Activated T-cell treated with anti-CD3 and anti-CD28 coated beads, Interleukin-2, amount 50 U/mL, for 1 hour (primary cell): ENCODE measurements around the gene NF1.
"Not testable (repeated sequence)": the region's sequence is repeated elsewhere in the genome, so short reads cannot be mapped to it uniquely, and the experiment has no call there.

Experiments
- DNase-seq: peaks from one replicate; pipeline ENCODE4 v3.0.0-alpha.2; 2020

Gene NF1

DNA sequence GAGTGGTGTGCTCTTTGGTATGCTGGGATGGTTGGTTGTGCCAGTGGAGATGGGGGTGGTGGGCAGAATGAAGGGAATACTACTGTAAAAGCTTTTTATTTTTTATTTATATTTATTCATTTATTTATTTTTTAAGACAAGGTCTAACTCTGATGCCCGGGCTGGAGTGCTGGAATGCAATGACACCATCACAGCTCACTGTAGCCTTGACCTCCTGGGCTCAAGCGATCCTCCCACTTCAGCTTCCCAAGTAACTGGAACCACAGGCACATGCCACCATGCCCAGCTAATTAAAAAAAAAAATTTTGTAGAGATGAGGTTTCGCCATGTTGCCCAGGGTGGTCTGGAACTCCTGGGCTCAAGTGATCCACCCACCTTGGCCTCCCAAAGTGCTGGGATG is 4.1 kb upstream of the NF1 start:
- DNase-seq: not testable (repeated sequence)

DNA sequence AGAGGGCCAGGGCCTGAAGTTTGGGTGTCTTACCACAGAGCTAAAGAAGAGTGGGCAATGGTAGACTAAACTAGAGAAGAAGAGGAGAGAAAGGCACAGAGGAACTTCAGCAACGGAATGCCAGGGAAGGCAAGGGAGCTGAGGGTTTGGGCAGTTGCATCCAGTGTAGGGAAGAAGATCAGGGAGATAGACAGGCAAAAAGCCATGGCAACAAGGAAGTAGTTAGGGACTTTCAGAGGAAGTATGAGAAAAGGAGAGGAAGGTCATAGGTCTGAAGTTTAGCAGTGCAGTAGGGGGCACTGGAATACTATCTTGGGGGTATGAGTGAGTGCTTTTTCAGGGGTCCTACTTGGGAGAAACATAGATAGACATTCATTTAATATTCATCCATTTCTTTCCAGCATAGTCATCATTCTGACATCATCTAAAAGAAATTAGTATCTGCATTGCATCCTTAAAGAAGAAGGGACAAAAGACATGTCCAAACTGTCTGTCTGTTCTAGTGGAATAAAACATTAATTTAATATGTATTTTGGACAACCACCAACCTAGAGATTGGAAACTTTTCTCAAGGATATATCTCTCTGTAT is 2.2 kb upstream of the NF1 start:
- no peak for DNase-seq

DNA sequence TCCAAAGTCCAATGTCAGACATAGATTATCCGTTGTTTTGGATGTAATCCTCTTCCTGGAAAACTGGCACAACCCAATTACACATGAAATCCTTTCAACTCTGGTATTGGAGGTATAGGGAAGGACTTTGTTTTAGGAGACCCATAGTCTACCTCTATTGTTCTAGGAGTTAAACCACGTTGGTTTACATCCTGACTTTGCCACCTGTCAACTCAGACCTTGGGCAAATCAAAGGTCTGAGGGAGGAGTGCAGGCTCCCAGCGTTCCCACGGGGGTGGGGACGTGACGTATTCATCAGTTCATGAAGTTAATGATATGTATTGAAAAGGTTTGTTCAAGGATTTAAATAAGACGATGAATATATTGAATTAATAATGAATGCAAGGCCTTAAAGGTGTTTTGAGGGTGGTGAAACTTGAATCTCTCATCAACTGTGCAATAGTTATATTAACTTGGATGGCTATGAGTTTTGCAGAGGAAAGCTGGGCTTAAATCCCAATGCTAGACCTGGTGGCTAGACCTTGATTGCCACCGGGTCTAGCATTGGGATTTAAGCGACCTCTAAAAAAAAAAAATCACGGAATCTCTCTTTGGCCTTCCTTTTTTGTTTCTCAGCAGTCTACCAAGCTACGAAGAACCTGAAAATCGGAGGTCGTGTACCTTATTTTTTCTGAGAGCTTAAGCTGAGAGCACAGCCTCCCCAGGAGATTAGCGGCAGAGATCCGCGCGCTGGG is 744 bp upstream of the NF1 start:
- DNase-seq: no peak

DNA sequence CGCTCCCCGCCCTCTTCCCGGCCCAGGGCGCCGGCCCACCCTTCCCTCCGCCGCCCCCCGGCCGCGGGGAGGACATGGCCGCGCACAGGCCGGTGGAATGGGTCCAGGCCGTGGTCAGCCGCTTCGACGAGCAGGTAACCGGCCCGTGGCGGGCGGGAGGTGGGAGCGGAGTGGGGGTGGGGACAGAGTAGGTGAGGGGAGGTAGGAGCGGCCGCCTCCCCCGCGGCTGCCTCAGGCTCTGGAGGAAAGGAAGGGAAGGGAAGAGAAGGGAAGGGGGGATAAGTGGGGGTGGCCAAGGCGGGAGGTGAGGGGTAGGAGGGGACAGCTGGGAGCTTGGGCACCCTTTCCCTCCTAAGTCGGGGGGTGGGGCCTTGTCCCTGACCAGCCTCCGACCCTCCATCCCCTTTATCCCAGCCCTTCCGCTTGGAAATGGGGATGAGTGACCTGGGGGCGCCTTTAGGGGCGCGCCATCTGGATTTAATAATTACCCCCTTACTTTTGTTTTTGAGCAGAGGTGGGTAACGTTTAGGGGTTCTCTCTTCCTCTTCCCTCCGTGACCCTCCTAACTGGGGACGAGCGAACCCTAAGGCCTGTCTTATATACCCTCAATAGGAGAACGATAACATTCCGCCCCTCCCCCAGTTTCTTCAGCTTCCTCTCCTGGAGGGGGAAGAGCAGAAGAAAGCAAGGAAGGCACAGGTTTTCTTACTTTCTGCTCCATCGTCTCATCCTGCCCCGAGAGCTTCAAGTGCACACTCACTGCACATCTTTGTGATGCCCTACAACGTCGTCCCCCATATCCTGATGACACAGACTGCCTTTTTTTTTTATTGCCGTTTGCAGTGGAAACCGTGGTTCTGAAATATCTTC is 694 bp downstream of the NF1 start:
- DNase-seq: peak; percentile 20

DNA sequence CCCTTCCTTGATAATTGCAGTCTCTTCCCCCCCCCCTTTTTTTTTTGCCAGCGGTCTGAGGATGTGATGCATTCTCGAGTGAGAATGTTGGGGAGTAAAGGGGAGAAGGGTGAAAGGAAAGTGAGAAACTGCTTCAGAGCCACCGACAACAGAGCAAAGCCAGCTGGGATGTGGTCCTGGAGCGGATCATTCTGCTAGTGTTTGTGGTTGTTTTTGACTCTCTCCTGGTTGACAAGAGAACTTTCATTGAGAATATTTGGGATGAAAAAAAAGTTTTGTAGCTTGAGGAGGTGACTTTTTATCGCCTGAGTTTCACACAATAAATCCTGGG is 1.3 kb downstream of the NF1 start:
- DNase-seq: no peak

DNA sequence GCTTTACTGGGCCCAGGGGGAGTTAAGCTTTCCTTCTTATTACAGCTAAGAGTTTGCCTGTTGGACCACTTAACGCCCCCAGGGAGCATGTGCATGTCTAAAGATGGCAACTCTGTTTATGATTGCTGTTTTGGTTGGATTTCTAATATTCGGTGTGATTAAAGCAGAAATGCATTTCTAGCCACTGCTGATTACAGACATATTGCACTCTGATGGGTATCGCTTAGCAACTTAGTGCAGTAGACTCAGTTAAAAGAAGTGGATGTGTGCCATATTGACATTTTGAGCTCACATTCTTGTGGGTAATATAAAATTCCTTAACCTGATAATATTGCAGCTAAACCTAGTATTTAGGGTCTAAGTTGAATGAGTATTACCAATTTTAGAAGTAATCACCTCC is 4.2 kb downstream of the NF1 start:
- no peak for DNase-seq

DNA sequence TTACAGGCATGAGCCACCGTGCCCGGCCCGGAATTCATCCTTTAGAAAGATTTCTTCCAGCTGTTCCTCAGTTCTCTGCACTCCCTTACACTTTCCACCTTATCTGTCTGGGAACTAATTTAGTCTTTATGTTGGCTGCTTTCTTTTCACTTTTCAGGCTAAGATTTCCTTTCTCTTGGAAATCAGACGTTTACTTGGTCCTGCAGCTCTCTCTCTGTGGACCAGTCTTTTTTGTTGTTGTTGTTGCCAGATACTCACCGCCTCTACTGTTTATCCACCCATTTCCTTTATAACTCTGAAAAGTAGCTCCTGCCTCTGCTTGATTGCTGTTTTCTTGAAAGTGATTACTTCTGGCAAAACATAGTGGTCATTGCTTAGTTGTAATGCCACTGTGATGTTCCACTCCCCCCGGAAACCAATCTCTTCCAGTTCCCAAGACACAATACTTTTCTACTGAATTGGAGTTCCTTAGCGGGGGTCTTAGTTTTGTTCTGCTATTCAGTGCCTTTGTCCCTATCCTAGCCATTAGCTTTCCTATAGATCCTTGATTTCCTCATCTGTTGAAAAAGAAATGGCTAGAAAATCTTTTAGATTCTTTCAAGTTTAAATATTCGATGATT is 6.2 kb downstream of the NF1 start:
- no peak for DNase-seq

DNA sequence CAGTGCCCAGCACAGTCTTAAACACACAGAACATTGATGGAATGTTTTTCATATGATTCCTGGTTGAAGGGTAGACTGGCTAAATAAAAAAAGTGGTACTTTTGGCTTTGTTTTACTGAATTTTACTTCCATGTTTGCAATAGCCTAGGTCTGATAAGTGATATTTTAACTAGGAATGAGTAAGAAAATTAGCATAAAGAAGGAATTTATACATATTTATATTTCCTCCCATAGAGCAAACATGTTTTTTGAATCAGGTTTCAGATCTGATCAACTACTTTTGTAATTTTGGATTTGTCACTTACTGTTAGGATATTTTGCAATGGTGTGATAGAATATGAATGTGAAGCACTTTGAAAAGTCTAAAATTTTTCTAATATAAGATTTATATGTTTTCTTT is 7.2 kb downstream of the NF1 start:
- no peak for DNase-seq

DNA sequence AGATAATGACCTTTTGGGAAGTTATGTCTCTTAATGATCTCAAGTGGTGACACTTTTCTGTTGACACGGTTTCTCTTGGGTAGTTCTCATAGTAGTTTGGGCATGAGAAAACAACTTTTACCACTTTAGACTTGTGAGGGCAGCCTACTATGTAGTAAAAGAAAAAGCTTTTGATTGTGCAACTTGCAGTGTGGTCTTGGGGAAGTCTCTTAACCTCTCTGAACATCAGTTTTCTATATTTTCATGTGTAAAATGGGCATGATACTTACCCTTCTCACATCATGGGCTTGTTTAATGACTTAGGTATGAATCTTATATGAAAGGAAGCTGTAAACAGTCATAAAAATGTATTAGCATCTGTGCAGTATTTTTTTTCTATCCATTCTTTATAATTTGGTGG is 11.2 kb downstream of the NF1 start:
- DNase-seq: no peak

DNA sequence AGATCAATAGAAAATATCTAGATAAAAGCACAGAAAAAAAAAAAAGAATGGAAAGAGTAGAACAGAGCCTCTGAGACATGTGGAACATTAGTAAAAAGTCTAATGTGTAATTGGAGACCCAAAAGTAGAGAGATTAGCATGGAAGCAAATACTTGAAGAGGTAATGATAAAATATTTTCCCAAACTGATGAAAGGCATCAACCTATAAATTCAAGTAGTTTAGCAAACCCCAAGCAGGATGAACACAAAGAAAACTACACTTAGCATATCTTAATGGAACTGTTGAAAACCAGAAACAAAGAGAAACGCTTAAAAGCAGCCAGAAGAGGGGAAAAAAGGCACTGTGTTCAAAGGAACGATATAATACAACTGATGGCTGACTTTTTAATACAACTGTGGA is 16.4 kb downstream of the NF1 start:
- no peak for DNase-seq

DNA sequence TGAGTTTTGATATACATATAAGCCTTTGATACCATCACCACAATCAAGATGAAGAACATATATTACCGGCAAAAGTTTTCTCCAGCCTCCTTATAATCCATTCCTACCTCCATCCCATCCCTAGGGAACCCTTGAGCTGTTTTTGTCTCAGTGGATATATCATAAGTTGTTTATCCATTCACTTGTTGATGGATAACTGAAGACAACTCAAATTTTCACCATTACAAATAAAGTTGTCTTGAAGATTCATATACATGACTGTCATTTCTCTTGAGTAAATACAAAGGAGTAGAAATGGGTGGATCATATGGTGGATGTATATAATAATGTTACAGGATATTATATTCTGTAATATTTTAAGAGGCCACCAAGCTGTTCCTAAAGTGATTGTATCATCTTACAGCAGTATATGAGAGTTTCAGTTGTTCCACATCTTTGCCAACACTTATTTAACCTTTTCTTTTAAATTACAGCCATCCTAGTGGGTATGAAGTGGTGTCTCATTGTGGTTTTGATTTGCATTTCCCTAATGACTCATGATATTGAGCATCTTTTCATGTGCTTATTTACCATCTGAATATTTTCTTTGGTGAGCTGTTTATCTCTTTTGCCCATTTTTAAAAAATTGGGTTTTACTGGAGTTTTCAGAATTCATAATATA is 17.4 kb downstream of the NF1 start:
- no peak for DNase-seq

DNA sequence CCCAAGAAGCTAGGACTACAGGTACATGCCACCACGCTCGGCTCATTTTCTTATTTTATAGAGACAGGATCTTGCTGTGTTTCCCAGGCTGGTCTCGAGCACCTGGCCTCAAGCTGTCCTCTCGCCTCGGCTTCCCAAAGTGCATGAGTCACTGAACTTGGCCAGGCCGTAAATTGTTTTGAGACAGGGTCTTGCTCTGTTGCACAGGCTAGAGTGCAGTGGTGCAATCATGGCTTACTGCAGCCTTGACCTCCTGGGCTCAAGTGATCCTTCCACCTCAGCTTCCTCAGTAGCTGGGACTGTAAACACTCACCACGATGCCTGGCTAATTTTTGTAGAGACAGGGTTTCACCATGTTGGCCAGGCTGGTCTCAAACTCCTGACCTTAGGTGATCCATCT is 18.6 kb downstream of the NF1 start:
- not testable (repeated sequence) for DNase-seq

DNA sequence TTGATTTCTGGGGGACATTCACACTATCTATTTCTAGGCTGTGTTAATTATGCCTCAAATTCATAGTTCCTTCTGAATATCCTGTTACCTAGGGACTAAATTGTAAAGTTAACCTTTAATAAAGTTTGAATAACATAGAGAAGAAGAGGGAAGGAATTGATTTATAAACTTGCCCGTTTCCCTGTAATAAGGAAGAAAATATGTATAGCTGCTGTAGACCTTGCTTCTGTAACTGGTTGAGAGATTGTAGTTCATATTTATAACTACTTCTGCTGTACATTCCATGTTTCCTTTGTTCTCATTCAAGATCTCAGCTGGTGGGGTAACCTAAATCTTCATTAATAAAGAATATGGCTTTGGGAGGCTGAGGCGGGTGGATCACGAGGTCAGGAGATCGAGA is 19.2 kb downstream of the NF1 start:
- no peak for DNase-seq

DNA sequence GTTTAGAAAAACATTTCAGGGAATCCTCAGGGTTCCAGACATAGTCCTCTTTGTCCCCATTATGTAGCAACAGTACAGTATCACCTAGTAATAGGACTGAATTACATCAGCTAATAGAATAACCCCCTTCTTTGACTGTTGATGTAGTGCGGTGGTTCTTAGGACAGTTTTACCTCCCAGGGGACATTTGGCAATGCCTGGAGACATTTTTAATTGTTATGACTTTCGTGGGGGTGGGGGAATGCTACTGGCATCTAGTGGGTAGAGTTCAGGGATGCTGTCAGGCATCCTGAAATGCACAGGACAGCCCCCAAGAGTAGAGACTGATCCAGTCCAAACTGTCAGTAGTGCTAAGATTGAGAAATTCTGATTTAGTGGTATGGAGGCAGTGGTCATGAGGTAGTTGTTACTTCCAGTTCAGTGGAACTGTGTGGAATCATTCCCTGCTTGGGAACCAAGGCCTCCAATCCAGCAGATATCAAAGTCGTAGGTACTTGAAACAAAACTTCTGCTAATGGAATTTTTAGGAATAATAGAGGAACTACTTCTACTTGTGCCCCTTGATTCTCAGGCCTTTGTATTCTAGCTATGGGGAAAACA is 20.3 kb downstream of the NF1 start:
- no peak for DNase-seq

DNA sequence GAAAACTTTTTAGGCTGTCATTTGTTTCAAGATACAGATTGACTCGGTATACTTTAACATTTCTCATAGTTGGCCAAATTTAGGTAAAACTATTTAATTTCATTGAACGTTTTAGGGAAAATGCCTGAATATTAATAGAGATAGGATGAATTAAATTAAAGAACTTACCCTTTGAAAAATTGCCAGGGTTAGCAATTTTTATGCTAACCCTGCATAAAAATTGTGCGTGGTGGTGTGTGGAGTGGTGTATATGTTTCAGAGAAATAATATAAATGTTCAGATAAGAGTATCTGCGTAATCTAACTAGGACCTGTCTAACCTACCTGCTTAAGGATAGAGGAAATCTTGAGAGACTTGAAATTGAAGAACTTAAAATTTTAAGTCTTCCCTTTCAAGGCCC is 21.4 kb downstream of the NF1 start:
- DNase-seq: no peak

DNA sequence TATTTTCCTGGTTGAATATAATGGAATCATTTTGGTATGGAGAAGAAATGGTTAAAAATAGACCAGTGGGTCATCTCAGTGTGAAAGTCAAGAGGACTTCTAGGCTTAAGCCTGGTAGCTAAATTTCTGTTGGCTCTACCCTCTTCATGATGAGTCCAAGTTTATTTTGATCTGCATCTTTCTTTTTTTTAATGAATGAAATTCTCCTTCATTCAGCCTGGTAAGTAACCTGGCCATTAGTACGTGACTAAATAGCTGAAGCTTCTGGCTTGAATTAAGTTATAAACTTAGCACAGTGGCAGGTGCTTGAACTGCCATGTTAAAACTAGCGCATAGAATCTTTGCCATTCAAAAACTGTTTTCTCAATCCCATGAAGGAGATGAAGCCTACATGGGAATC is 28.0 kb downstream of the NF1 start:
- DNase-seq: no peak

DNA sequence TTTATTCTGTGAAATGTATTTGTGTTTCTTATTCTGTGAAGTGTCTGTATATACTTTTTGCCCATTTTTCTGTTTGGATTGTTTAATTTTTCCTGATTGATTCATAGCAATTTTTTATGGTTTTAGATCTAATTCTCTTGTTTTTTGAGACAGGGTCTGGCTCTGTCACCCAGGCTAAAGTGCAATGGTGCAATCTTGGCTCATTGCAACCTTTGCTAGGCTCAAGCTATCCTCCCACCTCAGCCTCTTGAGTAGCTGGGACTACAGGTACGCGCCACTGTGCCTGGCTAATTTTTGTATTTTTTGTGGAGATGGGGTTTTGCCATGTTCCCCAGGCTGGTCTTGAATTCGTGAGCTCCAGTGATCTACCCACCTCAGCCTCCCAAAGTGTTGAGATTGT is 31.5 kb downstream of the NF1 start:
- DNase-seq: no peak

DNA sequence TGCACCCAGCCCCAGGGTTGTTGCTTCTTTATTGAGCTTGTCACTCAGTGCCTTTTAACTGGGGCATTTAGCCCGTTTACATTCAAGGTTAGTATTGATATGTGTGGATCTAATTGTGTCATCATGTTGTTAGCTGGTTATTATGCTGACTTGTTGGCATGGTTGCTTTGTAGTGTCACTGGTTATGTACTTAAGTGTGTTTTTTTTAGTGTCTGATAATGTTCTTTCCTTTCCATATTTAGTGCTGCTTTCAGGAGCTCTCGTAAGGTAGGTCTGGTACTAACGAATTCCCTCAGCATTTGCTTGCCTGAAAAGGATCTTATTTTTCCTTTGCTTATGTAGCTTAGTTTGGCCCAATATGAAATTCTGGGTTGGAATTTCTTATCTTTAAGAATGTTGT is 33.5 kb downstream of the NF1 start:
- no peak for DNase-seq

DNA sequence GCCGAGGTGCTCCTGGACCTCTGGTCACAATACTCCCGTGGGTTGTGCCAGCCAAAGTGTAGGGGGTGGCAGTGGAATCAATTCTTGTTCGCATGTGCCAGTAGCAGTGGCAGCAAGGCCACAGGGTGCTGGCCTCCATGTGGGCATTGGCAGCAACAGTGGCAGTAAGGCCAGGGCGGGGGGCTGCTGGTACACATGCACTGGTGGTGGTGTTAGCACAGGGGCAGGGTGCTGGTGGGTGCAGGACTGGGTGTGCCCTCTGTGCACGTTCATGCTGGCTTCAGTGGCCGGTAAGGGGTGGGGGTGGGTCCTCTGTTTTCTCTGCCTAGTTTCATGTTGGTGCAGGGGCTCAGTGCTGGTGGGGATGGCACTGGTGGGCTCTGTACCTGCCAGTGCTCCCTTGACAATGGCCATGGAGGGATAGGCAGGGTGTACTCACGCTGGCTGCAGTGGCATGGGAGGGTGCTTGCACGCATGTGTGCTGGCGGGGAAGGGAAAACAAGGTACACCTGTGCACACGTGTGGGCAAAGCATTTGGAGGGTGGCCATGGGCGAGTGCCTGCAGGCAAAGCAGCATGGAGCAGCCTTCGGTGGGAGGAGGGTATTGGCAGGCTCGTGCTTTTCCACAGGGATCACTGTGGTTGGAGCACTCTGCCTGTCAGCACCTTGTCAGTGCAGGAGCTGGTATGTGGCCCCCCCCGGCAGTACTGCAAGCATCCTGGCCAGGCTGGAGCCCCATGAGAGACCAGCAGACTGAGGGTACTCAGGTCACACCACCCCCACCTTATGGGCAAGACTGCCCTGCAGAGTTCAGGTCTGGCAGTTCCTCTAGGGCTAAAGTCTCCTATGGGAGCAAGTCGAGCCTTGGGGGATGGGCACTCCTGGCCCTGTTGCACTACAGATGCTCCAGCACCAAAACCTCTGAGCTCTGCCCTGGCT is 35.8 kb downstream of the NF1 start:
- no peak for DNase-seq

DNA sequence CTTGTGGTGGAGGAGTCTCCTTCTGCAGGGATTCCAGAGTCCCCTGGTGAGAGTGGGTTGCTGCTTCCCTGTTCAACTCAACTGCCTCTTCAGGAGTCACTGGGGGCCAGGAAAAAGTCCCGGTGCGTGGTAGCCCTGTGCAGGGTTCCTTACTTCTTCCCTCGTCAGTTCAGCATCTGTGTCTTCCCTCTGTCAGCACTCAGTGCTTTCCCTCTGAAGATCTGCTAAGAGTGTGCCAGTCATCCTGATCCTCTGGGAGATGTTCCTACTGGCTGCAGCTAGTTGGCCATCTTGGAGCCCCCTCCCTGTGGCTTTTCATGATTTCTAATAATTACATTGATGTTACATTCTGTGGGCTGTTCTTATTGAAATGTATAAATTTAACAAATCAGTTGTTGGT is 36.5 kb downstream of the NF1 start:
- DNase-seq: no peak

DNA sequence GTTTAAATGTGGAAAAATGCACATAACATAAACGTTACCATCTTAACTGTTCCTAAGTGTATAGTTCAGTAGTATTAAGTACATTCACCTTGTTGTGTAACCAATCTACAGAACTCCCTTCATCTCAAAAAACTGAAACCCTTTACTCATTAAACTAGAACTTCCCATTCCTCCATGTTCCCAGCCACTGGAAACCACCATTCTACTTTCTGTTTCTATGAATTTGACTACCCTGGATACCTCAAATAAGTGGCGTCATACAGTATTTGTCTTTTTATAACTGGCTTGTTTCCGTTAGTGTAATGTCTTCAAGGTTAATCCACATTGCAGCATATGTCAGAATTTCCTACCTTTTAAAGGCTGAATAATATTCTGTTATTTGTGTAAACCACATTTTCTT is 38.2 kb downstream of the NF1 start:
- no peak for DNase-seq

DNA sequence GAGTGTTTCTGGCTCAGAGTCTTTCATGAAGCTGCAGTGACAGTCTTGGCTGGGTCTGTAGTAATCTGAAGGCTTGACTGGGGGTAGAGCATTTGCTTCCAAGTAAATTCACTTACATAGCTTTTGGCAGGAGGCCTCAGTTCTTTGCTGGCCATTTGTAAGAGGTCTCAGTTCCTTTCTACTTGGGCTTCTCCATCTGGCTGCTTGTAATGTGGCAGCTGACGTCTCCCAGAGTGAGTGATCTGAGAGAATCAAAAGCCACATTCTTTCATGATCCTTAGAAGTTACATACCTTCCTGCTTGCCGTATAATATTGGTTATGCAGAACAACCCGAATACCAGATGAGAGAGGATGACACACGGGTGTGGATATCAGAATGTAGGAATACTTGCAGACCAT is 39.8 kb downstream of the NF1 start:
- DNase-seq: no peak
